T-cell (primary cell): ENCODE results near the gene FRMD3. TPM values are rescaled to one million over a fixed set of nuclear protein-coding genes. Genes with fewer than 3 reads are reported as not detected.

Source experiments
- ATAC-seq, 4 experiments: fragments of 200-7000 bp in 3 of 4; fragments of 150-1000 bp in 1 of 4; cut with Tn5 transposase; replicated peaks in 1 of 4; 1 replicate in 3 of 4; 2 replicates in 1 of 4; pipeline ENCODE4 v1.10.0; 2021; ENCODE audit warnings: moderate library complexity in 3 of 4, mild to moderate bottlenecking in 2 of 4, moderate number of reproducible peaks in 1 of 4
- CTCF ChIA-PET, 2 donors: fragments of 300-600 bp; sonication (Branson Sonifier 250); formaldehyde crosslinking; loops; one replicate each; lab custom pipeline; 2022; ENCODE audit warnings: antibody characterized with exemption in 2 of 2; lab: Charles Lee
- POLR2A ChIA-PET, 2 donors: fragments of 300-600 bp; sonication (Branson Sonifier 250); formaldehyde crosslinking; loops; one replicate each; lab custom pipeline; 2022; ENCODE audit warnings: antibody characterized with exemption in 2 of 2; lab: Charles Lee
- DNase-seq, 35 experiments: peaks; one replicate each; pipeline versions ENCODE4 v3.0.0 to v3.0.0-alpha.2; 2013 to 2023
- H3K27ac ChIP-seq: one replicate; pipeline ENCODE4 v1.5.1; 2013; ENCODE audit warnings: low read length
- H3K27me3 ChIP-seq, 2 experiments: replicated peaks in 1 of 2; 1 replicate in 1 of 2; 2 replicates in 1 of 2; pipeline versions ENCODE4 v1.6.1 to v1.7.0; 2013; ENCODE audit warnings: low read length in 1 of 2, mixed read lengths in 1 of 2; ENCODE audit not compliant: control insufficient read depth in 2 of 2, insufficient read depth in 2 of 2; ENCODE audit errors: extremely low read depth in 1 of 2
- H3K36me3 ChIP-seq, 2 donors: 1 replicate in 1 of 2; 2 replicates in 1 of 2; pipeline versions ENCODE4 v1.6.1 to v1.7.0; 2013; ENCODE audit warnings: low read length in 1 of 2; ENCODE audit not compliant: control insufficient read depth in 2 of 2, insufficient read depth in 1 of 2; ENCODE audit errors: extremely low read depth in 1 of 2
- H3K4me1 ChIP-seq, 2 experiments: 1 replicate in 1 of 2; 2 replicates in 1 of 2; pipeline versions ENCODE4 v1.6.1 to v1.7.0; 2013; ENCODE audit warnings: low read length in 2 of 2, mixed read lengths in 1 of 2; ENCODE audit not compliant: insufficient read depth in 2 of 2, control insufficient read depth in 1 of 2; ENCODE audit errors: extremely low read depth in 1 of 2
- H3K4me3 ChIP-seq, 2 donors: 1 replicate in 1 of 2; 2 replicates in 1 of 2; pipeline versions ENCODE4 v1.5.1 to v1.7.0; 2013; ENCODE audit warnings: mild to moderate bottlenecking in 2 of 2, low read length in 1 of 2, moderate library complexity in 1 of 2; ENCODE audit not compliant: control insufficient read depth in 1 of 2; ENCODE audit errors: extremely low read depth in 1 of 2
- H3K9me3 ChIP-seq: 2 replicates; pipeline ENCODE4 v1.7.0; 2013
- H3K27ac Mint-ChIP-seq, 2 donors: one replicate each; pipeline ENCODE4 v1.8.0; 2020 to 2021; ENCODE audit warnings: mild to moderate bottlenecking in 2 of 2, mixed read lengths in 2 of 2
- H3K27me3 Mint-ChIP-seq, 2 donors: one replicate each; pipeline ENCODE4 v1.8.0; 2021 to 2022; ENCODE audit warnings: mixed read lengths in 2 of 2
- H3K36me3 Mint-ChIP-seq: one replicate; pipeline ENCODE4 v1.8.0; 2021; ENCODE audit warnings: mixed read lengths
- H3K4me1 Mint-ChIP-seq, 3 donors: one replicate each; pipeline ENCODE4 v1.8.0; 2020 to 2022; ENCODE audit warnings: mixed read lengths in 3 of 3, mild to moderate bottlenecking in 1 of 3
- H3K4me3 Mint-ChIP-seq, 3 donors: one replicate each; pipeline ENCODE4 v1.8.0; 2020 to 2022; ENCODE audit warnings: mild to moderate bottlenecking in 3 of 3, mixed read lengths in 3 of 3, moderate library complexity in 3 of 3
- H3K9me3 Mint-ChIP-seq, 3 donors: one replicate each; pipeline ENCODE4 v1.8.0; 2020 to 2022; ENCODE audit warnings: mixed read lengths in 3 of 3
- WGBS: methylation state at CpG from one replicate; pipeline ENCODE4 v1.1.5; 2013; ENCODE audit warnings: missing lambda C conversion rate; ENCODE audit not compliant: insufficient coverage; 5-methylcytosine and 5-hydroxymethylcytosine counted together
- total RNA-seq, 35 experiments: library from RNA in 6 of 35; stranded (reverse) in 6 of 35; fragments of 120-200 nt in 1 of 35; gene quantifications; one replicate each; pipeline versions ENCODE4 v1.2.1 to v1.2.4 and lab custom pipeline; 2013 to 2026

The FRMD3 gene
- total RNA-seq, 5 donors from 2014 or later (not counting 1 experiment from before 2014, with no cell fraction given): 0.35 to 1.2 (median 0.55) TPM

- WGBS: no CpG with 5 or more reads among the region's 3 CpGs
Observed at GRCh38 chr9:83234541-83234940, 303.7 kb downstream of the FRMD3 start.

GRCh38 chr9:83233647-83234046, 304.6 kb downstream of the FRMD3 start:
- Histone ChIP-seq H3K36me3 (no peaks in the 10 kb centered on the region), H3K27me3 (peaks cover 0 to 2% of the 10 kb centered on the region in 2 experiments), H3K4me3 (no peak overlapping the region), H3K27ac (no peak overlapping the region), H3K4me1 (no peaks in the 10 kb centered on the region), H3K9me3 (no peaks in the 10 kb centered on the region)
- ChIA-PET CTCF (interaction anchor here in 1 of 2 donors (0.8 kb wide), 1 partner anchor 89 kb away, joined by 3 read pairs; no protein-coding TSS in a partner anchor), POLR2A (interaction anchor here in 1 of 2 donors (0.6 kb wide), 1 partner anchor 12 kb away, joined by 4 read pairs; no protein-coding TSS in a partner anchor)
- no peaks in the 10 kb centered on the region for H3K4me1 Mint-ChIP-seq
- WGBS: no CpG with 5 or more reads among the region's 2 CpGs
- H3K36me3 Mint-ChIP-seq: no peaks in the 10 kb centered on the region
- H3K4me3 Mint-ChIP-seq: no peak overlapping the region
- no peaks in the 10 kb centered on the region for H3K9me3 Mint-ChIP-seq
- ATAC-seq (no peak), DNase-seq (no peak)
- no peak overlapping the region for H3K27ac Mint-ChIP-seq
- peaks cover 0 to 3% of the 10 kb centered on the region in 2 donors for H3K27me3 Mint-ChIP-seq

More at GRCh38 chr9:83234541-83234940, 303.7 kb downstream of the FRMD3 start:
- no peaks in the 10 kb centered on the region for H3K4me1 Mint-ChIP-seq
- POLR2A ChIA-PET: no interaction called here
- CTCF ChIA-PET: no interaction called here
- no peaks in the 10 kb centered on the region for H3K36me3 Mint-ChIP-seq
- H3K4me1 ChIP-seq: no peaks in the 10 kb centered on the region
- H3K4me3 Mint-ChIP-seq: no peak overlapping the region
- H3K27me3 ChIP-seq: peaks cover 0 to 2% of the 10 kb centered on the region in 2 experiments
- no peaks in the 10 kb centered on the region for H3K9me3 ChIP-seq
- H3K36me3 ChIP-seq: no peaks in the 10 kb centered on the region
- no peak overlapping the region for H3K4me3 ChIP-seq
- no peak overlapping the region for H3K27ac Mint-ChIP-seq
- no peak overlapping the region for H3K27ac ChIP-seq
- DNase-seq (no peak), ATAC-seq (no peak)
- peaks cover 0 to 2% of the 10 kb centered on the region in 2 donors for H3K27me3 Mint-ChIP-seq
- no peaks in the 10 kb centered on the region for H3K9me3 Mint-ChIP-seq

- WGBS: no CpG with 5 or more reads among the region's 1 CpG
- Histone ChIP-seq H3K36me3 (no peaks in the 10 kb centered on the region), H3K4me1 (no peaks in the 10 kb centered on the region), H3K4me3 (no peak overlapping the region), H3K9me3 (no peaks in the 10 kb centered on the region), H3K27ac (no peak overlapping the region), H3K27me3 (peaks cover 0 to 2% of the 10 kb centered on the region in 2 experiments)
- Mint-ChIP-seq H3K27ac (no peak overlapping the region), H3K36me3 (no peaks in the 10 kb centered on the region), H3K4me3 (no peak overlapping the region), H3K9me3 (no peaks in the 10 kb centered on the region), H3K27me3 (peaks cover 0 to 3% of the 10 kb centered on the region in 2 donors), H3K4me1 (no peaks in the 10 kb centered on the region)
- ChIA-PET POLR2A (no interaction called here), CTCF (no interaction called here)
- ATAC-seq: no peak
- no peak for DNase-seq
Observed at GRCh38 chr9:83231039-83231438, 307.2 kb downstream of the FRMD3 start.

GRCh38 chr9:83220730-83221129, 317.5 kb downstream of the FRMD3 start:
- Mint-ChIP-seq H3K4me1 (peaks cover 4 to 9% (median 5%) of the 10 kb centered on the region in 3 donors), H3K27me3 (peaks cover 26 to 33% of the 10 kb centered on the region in 2 donors), H3K9me3 (peaks cover 0 to 9% (median 0%) of the 10 kb centered on the region in 3 donors), H3K4me3 (no peak overlapping the region), H3K36me3 (no peaks in the 10 kb centered on the region), H3K27ac (no peak overlapping the region)
- H3K36me3 ChIP-seq: no peaks in the 10 kb centered on the region
- no peak overlapping the region for H3K27ac ChIP-seq
- peaks cover 0 to 6% of the 10 kb centered on the region in 2 experiments for H3K4me1 ChIP-seq
- H3K9me3 ChIP-seq: no peaks in the 10 kb centered on the region
- ChIA-PET CTCF (no interaction called here), POLR2A (interaction anchor here in 1 of 2 donors (0.6 kb wide), 1 partner anchor 376 kb away, joined by 3 read pairs; no protein-coding TSS in a partner anchor)
- no peak overlapping the region for H3K4me3 ChIP-seq
- WGBS: 40% methylated on average over 2 of the region's 3 CpGs
- peaks cover 0 to 30% of the 10 kb centered on the region in 2 experiments for H3K27me3 ChIP-seq
- ATAC-seq (no peak), DNase-seq (no peak)

- H3K27me3 Mint-ChIP-seq: peaks cover 26 to 35% of the 10 kb centered on the region in 2 donors
- no peak overlapping the region for H3K27ac ChIP-seq
- DNase-seq (no peak), ATAC-seq (no peak)
- H3K9me3 Mint-ChIP-seq: peaks cover 0 to 9% (median 0%) of the 10 kb centered on the region in 3 donors
- H3K4me1 ChIP-seq: peaks cover 0 to 6% of the 10 kb centered on the region in 2 experiments
- no peaks in the 10 kb centered on the region for H3K9me3 ChIP-seq
- ChIA-PET CTCF (interaction anchor here (0.5 to 0.6 kb wide), 2 partner anchors 411 to 701 kb away, joined by 3 to 4 read pairs; partner anchors contain the start of gene KIF27 (in 1 of the 2)), POLR2A (interaction anchor here in 1 of 2 donors (0.6 kb wide), 1 partner anchor 376 kb away, joined by 3 read pairs; no protein-coding TSS in a partner anchor)
- peak overlapping the region in 1 of 2 donors; percentile 75 for H3K4me3 ChIP-seq
- H3K4me3 Mint-ChIP-seq: peak overlapping the region in 2 of 3 donors; percentile 62 to 77
- peaks cover 0 to 30% of the 10 kb centered on the region in 2 experiments for H3K27me3 ChIP-seq
- H3K27ac Mint-ChIP-seq: no peak overlapping the region
- 71% methylated on average over 10 of the region's 12 CpGs for WGBS
- H3K36me3 Mint-ChIP-seq: no peaks in the 10 kb centered on the region
- peaks cover 4 to 9% (median 5%) of the 10 kb centered on the region in 3 donors for H3K4me1 Mint-ChIP-seq
- no peaks in the 10 kb centered on the region for H3K36me3 ChIP-seq
Observed at GRCh38 chr9:83219924-83220438, 318.2 kb downstream of the FRMD3 start.

- DNase-seq (peak in 2 of 35 experiments; percentile 2 to 7), ATAC-seq (no peak)
- Histone ChIP-seq H3K27ac (no peak overlapping the region), H3K27me3 (peaks cover 0 to 30% of the 10 kb centered on the region in 2 experiments), H3K4me1 (peaks cover 0 to 6% of the 10 kb centered on the region in 2 experiments), H3K4me3 (peak overlapping the region; percentile 4 to 75), H3K36me3 (no peaks in the 10 kb centered on the region), H3K9me3 (no peaks in the 10 kb centered on the region)
- CTCF ChIA-PET: interaction anchor here (0.5 to 0.6 kb wide), 2 partner anchors 412 to 702 kb away, joined by 3 to 4 read pairs; partner anchors contain the start of gene KIF27 (in 1 of the 2)
- Mint-ChIP-seq H3K36me3 (no peaks in the 10 kb centered on the region), H3K4me1 (peaks cover 4 to 9% (median 5%) of the 10 kb centered on the region in 3 donors), H3K27ac (peak overlapping the region in 1 of 2 donors; percentile 50), H3K4me3 (peak overlapping the region; percentile 36 to 77 (median 62)), H3K9me3 (peaks cover 4 to 9% (median 4%) of the 10 kb centered on the region in 3 donors), H3K27me3 (peaks cover 26 to 41% of the 10 kb centered on the region in 2 donors)
- POLR2A ChIA-PET: no interaction called here
- whole genome bisulfite sequencing: under 1% methylated on average over 29 of the region's 40 CpGs
Observed at GRCh38 chr9:83219154-83219923, 318.9 kb downstream of the FRMD3 start.
